Astrocyte (in vitro differentiated cells and primary cell): ENCODE results near the gene GADL1. TPM values are rescaled to one million over a fixed set of nuclear protein-coding genes. Genes with fewer than 3 reads are reported as not detected.

Experiments used
- DNase-seq: peaks from one replicate; pipeline ENCODE4 v3.0.0-alpha.2; 2010; ENCODE audit warnings: low read depth
- FAIRE-seq: peaks from 2 replicates; lab custom pipeline; 2011; peaks lifted over from hg19 to GRCh38; lab: Jason Lieb, UNC
- H2AFZ ChIP-seq: 2 replicates; pipeline ENCODE4 v1.6.0; 2012; ENCODE audit warnings: low read depth, low read length, inconsistent platforms
- H3K27ac ChIP-seq: 2 replicates; pipeline ENCODE4 v1.5.1; 2011; ENCODE audit warnings: low read depth, low read length, inconsistent platforms
- H3K27me3 ChIP-seq: 2 replicates; pipeline ENCODE4 v1.6.0; 2011; ENCODE audit warnings: low read length, inconsistent platforms; ENCODE audit not compliant: insufficient read depth
- H3K36me3 ChIP-seq: 2 replicates; pipeline ENCODE4 v1.5.1; 2011; ENCODE audit warnings: low read length, inconsistent platforms; ENCODE audit not compliant: insufficient read depth
- H3K4me1 ChIP-seq: 2 replicates; pipeline ENCODE4 v1.5.1; 2011; ENCODE audit warnings: low read length, inconsistent platforms; ENCODE audit not compliant: insufficient read depth
- H3K4me2 ChIP-seq: 2 replicates; pipeline ENCODE4 v1.6.0; 2012; ENCODE audit warnings: low read length, inconsistent platforms
- H3K4me3 ChIP-seq: 2 replicates; pipeline ENCODE4 v1.5.1; 2011; ENCODE audit warnings: low read depth, mild to moderate bottlenecking, low read length, inconsistent platforms; ENCODE audit not compliant: insufficient read depth
- H3K79me2 ChIP-seq: 2 replicates; pipeline ENCODE4 v1.6.0; 2012; ENCODE audit warnings: mild to moderate bottlenecking, low read length, inconsistent platforms; ENCODE audit not compliant: insufficient read depth
- H3K9ac ChIP-seq: 2 replicates; pipeline ENCODE4 v1.6.0; 2012; ENCODE audit warnings: mild to moderate bottlenecking, low read length, inconsistent platforms
- H3K9me3 ChIP-seq: 2 replicates; pipeline ENCODE4 v1.5.1; 2012; ENCODE audit warnings: low read depth, mild to moderate bottlenecking, low read length, inconsistent platforms; ENCODE audit not compliant: insufficient read depth
- H4K20me1 ChIP-seq: 2 replicates; pipeline ENCODE4 v1.6.0; 2012; ENCODE audit warnings: low read length, inconsistent platforms; ENCODE audit not compliant: insufficient read depth
- H3K27ac Mint-ChIP-seq: one replicate; pipeline ENCODE4 v1.8.0; 2021; ENCODE audit warnings: mild to moderate bottlenecking, mixed read lengths; ENCODE audit not compliant: unreplicated experiment
- H3K27me3 Mint-ChIP-seq: one replicate; pipeline ENCODE4 v1.8.0; 2021; ENCODE audit warnings: low read depth, mixed read lengths; ENCODE audit not compliant: unreplicated experiment
- H3K36me3 Mint-ChIP-seq: one replicate; pipeline ENCODE4 v1.8.0; 2021; ENCODE audit warnings: low read depth, mixed read lengths; ENCODE audit not compliant: unreplicated experiment
- H3K4me1 Mint-ChIP-seq: one replicate; pipeline ENCODE4 v1.8.0; 2021; ENCODE audit warnings: low read depth, mixed read lengths; ENCODE audit not compliant: unreplicated experiment
- H3K4me3 Mint-ChIP-seq: one replicate; pipeline ENCODE4 v1.8.0; 2021; ENCODE audit warnings: mild to moderate bottlenecking, moderate library complexity, mixed read lengths; ENCODE audit not compliant: unreplicated experiment
- H3K9me3 Mint-ChIP-seq: one replicate; pipeline ENCODE4 v1.8.0; 2021; ENCODE audit warnings: mild to moderate bottlenecking, mixed read lengths; ENCODE audit not compliant: unreplicated experiment
- CTCF ChIP-seq: IDR thresholded peaks from 2 replicates; pipeline ENCODE4 v1.5.1; 2011; ENCODE audit warnings: low read depth, mild to moderate bottlenecking, inconsistent platforms, low read length, moderate library complexity; ENCODE audit not compliant: insufficient read depth
- EZH2 ChIP-seq: IDR thresholded peaks from 2 replicates; pipeline ENCODE4 v1.6.1; 2012; ENCODE audit warnings: mild to moderate bottlenecking, low read length, inconsistent platforms; ENCODE audit not compliant: insufficient read depth
- total RNA-seq: library from RNA; stranded (reverse); gene quantifications from 2 replicates; pipeline ENCODE4 v1.2.1, GENCODE V29; 2021

Gene GADL1
- total RNA-seq, 1 donor from 2014 or later = 0.09 TPM

DNA sequence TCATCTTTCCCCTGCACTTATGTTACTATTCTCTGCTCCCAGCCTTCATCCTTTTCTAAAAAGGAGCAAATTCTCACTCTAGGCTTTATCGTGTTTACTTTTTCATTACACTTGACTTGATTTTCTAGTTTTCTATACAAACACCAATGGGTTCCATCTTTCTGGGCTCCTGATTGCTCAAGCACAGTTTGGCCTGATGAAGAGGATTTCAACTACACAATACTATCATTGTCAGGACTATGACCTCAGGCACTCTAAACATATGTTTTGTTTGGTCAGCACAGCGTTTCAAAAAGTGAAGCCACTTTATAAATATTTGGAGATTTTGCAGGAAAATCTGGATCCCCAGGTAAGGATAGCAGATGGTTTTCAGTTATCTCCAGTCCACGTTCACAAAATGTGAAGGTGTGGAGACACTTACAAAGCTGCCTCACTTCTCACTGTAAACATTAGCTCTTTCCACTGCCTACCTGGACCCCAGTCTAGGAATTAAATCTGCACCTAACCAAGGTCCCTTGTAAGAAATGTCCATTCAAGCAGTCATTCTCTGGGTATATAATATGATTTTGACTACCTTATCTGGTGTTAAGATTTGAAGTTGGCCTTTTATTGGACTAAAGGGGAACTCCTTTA, 201.8 kb downstream of the GADL1 start:
- H3K9me3 Mint-ChIP-seq = no peaks in the 10 kb centered on the region
- Histone ChIP-seq H3K4me3 (no peak overlapping the region), H3K36me3 (peaks cover 48% of the 10 kb centered on the region), H3K9me3 (no peaks in the 10 kb centered on the region), H4K20me1 (no peaks in the 10 kb centered on the region), H3K9ac (no peak overlapping the region), H3K4me1 (peaks cover 23% of the 10 kb centered on the region), H3K4me2 (no peak overlapping the region), H3K27ac (no peak overlapping the region), H3K27me3 (no peaks in the 10 kb centered on the region), H2AFZ (no peak overlapping the region), H3K79me2 (peaks cover 12% of the 10 kb centered on the region)
- FAIRE-seq (no peak), DNase-seq (no peak)
- peaks cover 19% of the 10 kb centered on the region for H3K36me3 Mint-ChIP-seq
- no peaks in the 10 kb centered on the region for H3K27me3 Mint-ChIP-seq
- H3K4me1 Mint-ChIP-seq = peaks cover 26% of the 10 kb centered on the region
- H3K4me3 Mint-ChIP-seq = no peak overlapping the region
- TF ChIP-seq EZH2 (no peak), CTCF (no peak)
- H3K27ac Mint-ChIP-seq = no peak overlapping the region

- H3K9me3 Mint-ChIP-seq = no peaks in the 10 kb centered on the region
- Histone ChIP-seq H2AFZ (no peak overlapping the region), H3K4me2 (no peak overlapping the region), H3K4me1 (peaks cover 23% of the 10 kb centered on the region), H4K20me1 (no peaks in the 10 kb centered on the region), H3K79me2 (peaks cover 19% of the 10 kb centered on the region), H3K9me3 (no peaks in the 10 kb centered on the region), H3K4me3 (no peak overlapping the region), H3K27me3 (no peaks in the 10 kb centered on the region), H3K36me3 (peaks cover 50% of the 10 kb centered on the region), H3K9ac (no peak overlapping the region), H3K27ac (no peak overlapping the region)
- no peaks in the 10 kb centered on the region for H3K27me3 Mint-ChIP-seq
- TF ChIP-seq CTCF (no peak), EZH2 (no peak)
- H3K36me3 Mint-ChIP-seq = peaks cover 22% of the 10 kb centered on the region
- FAIRE-seq (no peak), DNase-seq (no peak)
- H3K4me3 Mint-ChIP-seq = no peak overlapping the region
- H3K27ac Mint-ChIP-seq = no peak overlapping the region
- peaks cover 27% of the 10 kb centered on the region for H3K4me1 Mint-ChIP-seq
Measured at GRCh38 chr3:30691944-30692343, 202.5 kb downstream of the GADL1 start.

DNA sequence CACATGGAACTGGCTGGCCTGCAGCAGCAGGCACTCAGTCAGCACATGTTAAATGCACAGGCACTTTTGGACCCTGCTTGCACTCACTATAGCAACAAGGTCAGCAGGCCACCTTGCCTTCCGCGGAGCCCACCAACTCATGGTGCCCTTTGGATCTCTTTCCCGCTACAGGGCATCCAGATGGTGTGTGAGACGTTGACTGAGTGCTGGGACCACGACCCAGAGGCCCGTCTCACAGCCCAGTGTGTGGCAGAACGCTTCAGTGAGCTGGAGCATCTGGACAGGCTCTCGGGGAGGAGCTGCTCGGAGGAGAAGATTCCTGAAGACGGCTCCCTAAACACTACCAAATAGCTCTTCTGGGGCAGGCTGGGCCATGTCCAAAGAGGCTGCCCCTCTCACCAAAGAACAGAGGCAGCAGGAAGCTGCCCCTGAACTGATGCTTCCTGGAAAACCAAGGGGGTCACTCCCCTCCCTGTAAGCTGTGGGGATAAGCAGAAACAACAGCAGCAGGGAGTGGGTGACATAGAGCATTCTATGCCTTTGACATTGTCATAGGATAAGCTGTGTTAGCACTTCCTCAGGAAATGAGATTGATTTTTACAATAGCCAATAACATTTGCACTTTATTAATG, 203.1 kb downstream of the GADL1 start:
- H3K9me3 ChIP-seq = no peaks in the 10 kb centered on the region
- H2AFZ ChIP-seq = no peak overlapping the region
- Mint-ChIP-seq H3K9me3 (no peaks in the 10 kb centered on the region), H3K27ac (no peak overlapping the region), H3K4me1 (peaks cover 28% of the 10 kb centered on the region), H3K36me3 (peaks cover 22% of the 10 kb centered on the region), H3K27me3 (no peaks in the 10 kb centered on the region), H3K4me3 (no peak overlapping the region)
- H3K79me2 ChIP-seq = peaks cover 25% of the 10 kb centered on the region
- TF ChIP-seq CTCF (no peak), EZH2 (no peak)
- H3K36me3 ChIP-seq = peaks cover 53% of the 10 kb centered on the region
- no peaks in the 10 kb centered on the region for H4K20me1 ChIP-seq
- no peak overlapping the region for H3K27ac ChIP-seq
- no peak overlapping the region for H3K4me2 ChIP-seq
- no peak for FAIRE-seq
- DNase-seq = no peak
- H3K4me3 ChIP-seq = no peak overlapping the region
- H3K27me3 ChIP-seq = no peaks in the 10 kb centered on the region
- H3K4me1 ChIP-seq = peaks cover 23% of the 10 kb centered on the region
- H3K9ac ChIP-seq = no peak overlapping the region
